ENCODE measurements around the gene OBSCN. TPM values are rescaled to one million over a fixed set of nuclear protein-coding genes. Genes with fewer than 3 reads are reported as not detected.
"Not testable (repeated sequence)": the region's sequence is repeated elsewhere in the genome, so short reads cannot be mapped to it uniquely, and the experiment has no call there.

Gene OBSCN
- total and polyA plus RNA-seq, 4 donors: 0.54 to 5.6 (median 2.7) TPM

- H3K27ac ChIP-seq (ENCODE audit: low read depth in 1 of 2, low read length in 2 of 2); H3K36me3 ChIP-seq (ENCODE audit: control insufficient read depth in 4 of 4, insufficient read depth in 3 of 4, low read depth in 1 of 4, low read length in 3 of 4); H3K4me1 ChIP-seq (ENCODE audit: control insufficient read depth in 4 of 4, insufficient read depth in 4 of 4, low read length in 3 of 4); H3K27me3 ChIP-seq (ENCODE audit: control insufficient read depth in 4 of 4, insufficient read depth in 4 of 4, low read length in 3 of 4); DNase-seq (ENCODE audit: low spot score); H3K4me3 ChIP-seq (ENCODE audit: low read depth in 1 of 3, low read length in 3 of 3); H3K9me3 ChIP-seq (ENCODE audit: control insufficient read depth in 4 of 4, low read length in 3 of 4); H3K9ac ChIP-seq (ENCODE audit: low read depth in 1 of 2, low read length in 2 of 2): not testable (repeated sequence)
- WGBS: 99% methylated on average over 15 of the region's 17 CpGs
These were observed 61.6 kb downstream of the OBSCN start for GRCh38 chr1:228269431-228269830.

GRCh38 chr1:228270032-228270431, 62.2 kb downstream of the OBSCN start:
- Histone ChIP-seq H3K9me3 (ENCODE audit: control insufficient read depth in 4 of 4, low read length in 3 of 4) (no peaks in the 10 kb centered on the region), H3K9ac (ENCODE audit: low read depth in 1 of 2, low read length in 2 of 2) (no peak overlapping the region), H3K27ac (ENCODE audit: low read depth in 1 of 2, low read length in 2 of 2) (no peak overlapping the region), H3K4me3 (ENCODE audit: low read depth in 1 of 3, low read length in 3 of 3) (no peak overlapping the region), H3K27me3 (ENCODE audit: control insufficient read depth in 4 of 4, insufficient read depth in 4 of 4, low read length in 3 of 4) (no peaks in the 10 kb centered on the region), H3K4me1 (ENCODE audit: control insufficient read depth in 4 of 4, insufficient read depth in 4 of 4, low read length in 3 of 4) (no peaks in the 10 kb centered on the region), H3K36me3 (ENCODE audit: control insufficient read depth in 4 of 4, insufficient read depth in 3 of 4, low read depth in 1 of 4, low read length in 3 of 4) (no peaks in the 10 kb centered on the region)
- TF ChIP-seq FOXA2 (IDR thresholded peaks at IDR 0.05) (no peak), SP1 (IDR thresholded peaks at IDR 0.05) (no peak), JUND (IDR thresholded peaks at IDR 0.05) (no peak), HNF4A (conservative IDR thresholded peaks at IDR 0.05) (no peak)
- TF ChIP-seq, protein P1, sequence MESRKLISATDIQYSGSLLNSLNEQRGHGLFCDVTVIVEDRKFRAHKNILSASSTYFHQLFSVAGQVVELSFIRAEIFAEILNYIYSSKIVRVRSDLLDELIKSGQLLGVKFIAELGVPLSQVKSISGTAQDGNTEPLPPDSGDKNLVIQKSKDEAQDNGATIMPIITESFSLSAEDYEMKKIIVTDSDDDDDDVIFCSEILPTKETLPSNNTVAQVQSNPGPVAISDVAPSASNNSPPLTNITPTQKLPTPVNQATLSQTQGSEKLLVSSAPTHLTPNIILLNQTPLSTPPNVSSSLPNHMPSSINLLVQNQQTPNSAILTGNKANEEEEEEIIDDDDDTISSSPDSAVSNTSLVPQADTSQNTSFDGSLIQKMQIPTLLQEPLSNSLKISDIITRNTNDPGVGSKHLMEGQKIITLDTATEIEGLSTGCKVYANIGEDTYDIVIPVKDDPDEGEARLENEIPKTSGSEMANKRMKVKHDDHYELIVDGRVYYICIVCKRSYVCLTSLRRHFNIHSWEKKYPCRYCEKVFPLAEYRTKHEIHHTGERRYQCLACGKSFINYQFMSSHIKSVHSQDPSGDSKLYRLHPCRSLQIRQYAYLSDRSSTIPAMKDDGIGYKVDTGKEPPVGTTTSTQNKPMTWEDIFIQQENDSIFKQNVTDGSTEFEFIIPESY (IDR thresholded peaks at IDR 0.05): no peak
- TF ChIP-seq, protein P2, sequence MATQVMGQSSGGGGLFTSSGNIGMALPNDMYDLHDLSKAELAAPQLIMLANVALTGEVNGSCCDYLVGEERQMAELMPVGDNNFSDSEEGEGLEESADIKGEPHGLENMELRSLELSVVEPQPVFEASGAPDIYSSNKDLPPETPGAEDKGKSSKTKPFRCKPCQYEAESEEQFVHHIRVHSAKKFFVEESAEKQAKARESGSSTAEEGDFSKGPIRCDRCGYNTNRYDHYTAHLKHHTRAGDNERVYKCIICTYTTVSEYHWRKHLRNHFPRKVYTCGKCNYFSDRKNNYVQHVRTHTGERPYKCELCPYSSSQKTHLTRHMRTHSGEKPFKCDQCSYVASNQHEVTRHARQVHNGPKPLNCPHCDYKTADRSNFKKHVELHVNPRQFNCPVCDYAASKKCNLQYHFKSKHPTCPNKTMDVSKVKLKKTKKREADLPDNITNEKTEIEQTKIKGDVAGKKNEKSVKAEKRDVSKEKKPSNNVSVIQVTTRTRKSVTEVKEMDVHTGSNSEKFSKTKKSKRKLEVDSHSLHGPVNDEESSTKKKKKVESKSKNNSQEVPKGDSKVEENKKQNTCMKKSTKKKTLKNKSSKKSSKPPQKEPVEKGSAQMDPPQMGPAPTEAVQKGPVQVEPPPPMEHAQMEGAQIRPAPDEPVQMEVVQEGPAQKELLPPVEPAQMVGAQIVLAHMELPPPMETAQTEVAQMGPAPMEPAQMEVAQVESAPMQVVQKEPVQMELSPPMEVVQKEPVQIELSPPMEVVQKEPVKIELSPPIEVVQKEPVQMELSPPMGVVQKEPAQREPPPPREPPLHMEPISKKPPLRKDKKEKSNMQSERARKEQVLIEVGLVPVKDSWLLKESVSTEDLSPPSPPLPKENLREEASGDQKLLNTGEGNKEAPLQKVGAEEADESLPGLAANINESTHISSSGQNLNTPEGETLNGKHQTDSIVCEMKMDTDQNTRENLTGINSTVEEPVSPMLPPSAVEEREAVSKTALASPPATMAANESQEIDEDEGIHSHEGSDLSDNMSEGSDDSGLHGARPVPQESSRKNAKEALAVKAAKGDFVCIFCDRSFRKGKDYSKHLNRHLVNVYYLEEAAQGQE (IDR thresholded peaks at IDR 0.05): no peak
- DNase-seq (ENCODE audit: low spot score): no peak
- 79% methylated on average over 1 of the region's 1 CpG for WGBS

GRCh38 chr1:228271701-228272251, 63.9 kb downstream of the OBSCN start:
- 96% methylated on average over 19 of the region's 19 CpGs for WGBS
- no peaks in the 10 kb centered on the region for H3K36me3 ChIP-seq (ENCODE audit: control insufficient read depth in 4 of 4, insufficient read depth in 3 of 4, low read depth in 1 of 4, low read length in 3 of 4)
- H3K4me3 ChIP-seq (ENCODE audit: low read depth in 1 of 3, low read length in 3 of 3): no peak overlapping the region
- H3K4me1 ChIP-seq (ENCODE audit: control insufficient read depth in 4 of 4, insufficient read depth in 4 of 4, low read length in 3 of 4): peaks cover 0 to 3% (median 2%) of the 10 kb centered on the region in 4 donors
- no peak for TF ChIP-seq HNF4A (conservative IDR thresholded peaks at IDR 0.05)
- no peak for TF ChIP-seq HNF4G (IDR thresholded peaks at IDR 0.05)
- TF ChIP-seq, protein P3, sequence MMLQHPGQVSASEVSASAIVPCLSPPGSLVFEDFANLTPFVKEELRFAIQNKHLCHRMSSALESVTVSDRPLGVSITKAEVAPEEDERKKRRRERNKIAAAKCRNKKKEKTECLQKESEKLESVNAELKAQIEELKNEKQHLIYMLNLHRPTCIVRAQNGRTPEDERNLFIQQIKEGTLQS (IDR thresholded peaks at IDR 0.05): no peak
- no peak for TF ChIP-seq CTCF (IDR thresholded peaks at IDR 0.05; ENCODE audit: low read depth, low read length, missing input control)
- TF ChIP-seq RAD21 (IDR thresholded peaks at IDR 0.05): no peak
- TF ChIP-seq NR2F2 (IDR thresholded peaks at IDR 0.05): no peak
- DNase-seq (ENCODE audit: low spot score): no peak
- no peak overlapping the region for H3K9ac ChIP-seq (ENCODE audit: low read depth in 1 of 2, low read length in 2 of 2)
- H3K9me3 ChIP-seq (ENCODE audit: control insufficient read depth in 4 of 4, low read length in 3 of 4): no peaks in the 10 kb centered on the region
- no peaks in the 10 kb centered on the region for H3K27me3 ChIP-seq (ENCODE audit: control insufficient read depth in 4 of 4, insufficient read depth in 4 of 4, low read length in 3 of 4)
- no peak overlapping the region for H3K27ac ChIP-seq (ENCODE audit: low read depth in 1 of 2, low read length in 2 of 2)
